Heart left ventricle (tissue), 16 donors: ENCODE results near the gene KCNJ1. TPM values are rescaled to one million over a fixed set of nuclear protein-coding genes. Genes with fewer than 3 reads are reported as not detected.
A peak's percentile ranks its signal among the peaks of the same experiment; 100 is the strongest.

Experiments used
- ATAC-seq, 4 donors: fragments of 200-7000 bp; cut with Tn5 transposase; one replicate each; pipeline ENCODE4 v1.9.1; 2020 to 2022; ENCODE audit warnings: moderate library complexity in 4 of 4, mild to moderate bottlenecking in 3 of 4, moderate number of reproducible peaks in 1 of 4
- DNase-seq, 5 donors: peaks; one replicate each; pipeline ENCODE4 v3.0.0-alpha.2; 2020
- H3K27ac ChIP-seq, 12 donors: fragments of 200-600 bp; sonication (generic) in 4 of 12; one replicate each; pipeline versions ENCODE4 v1.5.0 to v1.8.0; 2016 to 2022; ENCODE audit warnings: mild to moderate bottlenecking in 2 of 12
- H3K27me3 ChIP-seq, 9 donors: fragments of 200-600 bp; sonication (generic) in 2 of 9; one replicate each; pipeline versions ENCODE4 v1.5.1 to v1.8.0; 2016 to 2022; ENCODE audit warnings: mild to moderate bottlenecking in 3 of 9
- H3K36me3 ChIP-seq, 9 donors: fragments of 200-600 bp; sonication (generic) in 2 of 9; one replicate each; pipeline versions ENCODE4 v1.5.0 to v1.8.0; 2018 to 2022; ENCODE audit warnings: mild to moderate bottlenecking in 2 of 9
- H3K4me1 ChIP-seq, 12 donors: fragments of 200-600 bp; sonication (generic) in 4 of 12; one replicate each; pipeline versions ENCODE4 v1.5.0 to v1.8.0; 2016 to 2022; ENCODE audit warnings: mild to moderate bottlenecking in 3 of 12
- H3K4me3 ChIP-seq, 12 donors: fragments of 200-600 bp; sonication (generic) in 4 of 12; one replicate each; pipeline versions ENCODE4 v1.5.0 to v1.8.0; 2017 to 2022; ENCODE audit warnings: mild to moderate bottlenecking in 9 of 12, moderate library complexity in 4 of 12
- H3K9me3 ChIP-seq, 12 donors: fragments of 200-600 bp; sonication (generic) in 4 of 12; one replicate each; pipeline versions ENCODE4 v1.5.0 to v1.8.0; 2016 to 2022; ENCODE audit warnings: mild to moderate bottlenecking in 1 of 12
- CTCF ChIP-seq, 12 donors: fragments of 200-600 bp; sonication (generic) in 4 of 12; IDR thresholded peaks; one replicate each; pipeline versions ENCODE4 v1.5.0 to v1.8.0; 2018 to 2022; ENCODE audit warnings: antibody characterized with exemption in 12 of 12, mild to moderate bottlenecking in 5 of 12
- POLR2A ChIP-seq, 2 donors: fragments of 450-650 bp; IDR thresholded peaks; one replicate each; pipeline ENCODE4 v1.6.1; 2017; ENCODE audit warnings: antibody characterized with exemption in 2 of 2, mild to moderate bottlenecking in 2 of 2, moderate library complexity in 2 of 2
- WGBS, 4 donors: extraction: QIAGEN DNeasy Blood & Tissue Kit in 2 of 4; methylation state at CpG; one replicate each; pipeline versions ENCODE4 v1.1.5 to v1.1.7; 2013 to 2018; 5-methylcytosine and 5-hydroxymethylcytosine counted together
- intact Hi-C, 10 donors: fragments of 100-400 bp; cut with DNase I; formaldehyde crosslinking; loops; one replicate each; pipeline versions ENCODE4 v1.11.1 to v1.14.2; 2022
- polyA plus RNA-seq, 2 donors: library from polyadenylated mRNA; stranded (reverse); fragments of 200-250 nt; gene quantifications; one replicate each; pipeline ENCODE4 v1.2.3, GENCODE V29; 2013
- total RNA-seq, 9 donors: library from RNA; depleted of rRNA in 2 of 9; stranded (reverse); fragments of >200 nt in 2 of 9; fragmentation: NEBNext Ultra II Directional in 3 of 9; extraction: Animal tissue kit (Norgen Biotek cat#: 25700) in 3 of 9; gene quantifications; one replicate each; pipeline versions ENCODE4 v1.1.0 to v1.2.4, GENCODE V29; 2016 to 2023
- donor health status: ischemic (EF 13 %, LVEDD 7.1; RV severe dilation, severe dysfunction).
- donor health status: healthy with polysubstance abuse.
- donor health status: DM: no; HTN: yes; CAD: no.
- donor health status: DM: no; HTN: no; CAD: no.
- donor health status: ischemic (EF 25% LVEDD 6.9; RV normal size, moderate dysfunction).
- donor health status: ischemic (EF 25% LVEDD 5.7; RV mildly dilated, moderate dysfunction).
- donor health status: healthy.
- donor health status: DM: yes; HTN: yes; CAD: no.
- donor health status: ischemic (EF 35%, LVEDD 5.7; RV mildly dilated, moderate dysfunction).
- donor health status: nonischemic (EF 11% LVEDD 7.7; RV severe dilation, severe dysfunction).
- donor health status: DM: yes; HTN: yes; CAD: no.
- donor health status: PGD.
- donor health status: ischemic (EF 29% LVEDD 5.4; RV normal size, mild dysfunction).
- donor health status: nonischemic (EF 23%, LVEDD 6.1; RV moderate dilation, normal function).

KCNJ1 gene
- total and polyA plus RNA-seq, 11 donors = 0.08 to 0.50 (median 0.23) TPM; not detected in 6

GRCh38 chr11:128803011-128803410, 64.1 kb downstream of the KCNJ1 start:
- Histone ChIP-seq H3K27ac (no peak overlapping the region), H3K9me3 (no peaks in the 10 kb centered on the region), H3K36me3 (peaks cover 0 to 98% (median 40%) of the 10 kb centered on the region in 9 donors), H3K4me3 (no peak overlapping the region), H3K27me3 (no peaks in the 10 kb centered on the region), H3K4me1 (peaks cover 0 to 34% (median 14%) of the 10 kb centered on the region in 12 donors)
- 90 to 93% (median 91%) methylated on average over 4 of the region's 4 CpGs for WGBS, 4 donors
- ATAC-seq (no peak), DNase-seq (no peak)
- intact Hi-C loops = no loop called here
- TF ChIP-seq POLR2A (IDR thresholded peaks at IDR 0.05) = no peak
- peak in 1 of 12 donors; percentile 2 for TF ChIP-seq CTCF (IDR thresholded peaks at IDR 0.05)

- DNase-seq (peak in 1 of 5 donors; percentile 48), ATAC-seq (peak; percentile 73 to 79 (median 76))
- WGBS, 4 donors = 51 to 58% (median 53%) methylated on average over 4 of the region's 4 CpGs
- Histone ChIP-seq H3K27ac (no peak overlapping the region), H3K9me3 (no peaks in the 10 kb centered on the region), H3K4me1 (peaks cover 0 to 34% (median 14%) of the 10 kb centered on the region in 12 donors), H3K36me3 (peaks cover 0 to 98% (median 41%) of the 10 kb centered on the region in 9 donors), H3K4me3 (no peak overlapping the region), H3K27me3 (no peaks in the 10 kb centered on the region)
- intact Hi-C loops = no loop called here
- TF ChIP-seq CTCF (IDR thresholded peaks at IDR 0.05) = peak in 11 of 12 donors; percentile 21 to 61 (median 42)
- TF ChIP-seq POLR2A (IDR thresholded peaks at IDR 0.05) = no peak
These were observed 64.6 kb downstream of the KCNJ1 start for GRCh38 chr11:128802358-128802981.

- WGBS, 4 donors = 88 to 96% (median 93%) methylated on average over 8 of the region's 8 CpGs
- Histone ChIP-seq H3K36me3 (peaks cover 0 to 98% (median 32%) of the 10 kb centered on the region in 9 donors), H3K9me3 (no peaks in the 10 kb centered on the region)
These were observed 66.2 kb downstream of the KCNJ1 start for GRCh38 chr11:128800871-128801417.

More at GRCh38 chr11:128800871-128801417, 66.2 kb downstream of the KCNJ1 start:
- H3K27me3 ChIP-seq = no peaks in the 10 kb centered on the region
- intact Hi-C loops = no loop called here
- no peak overlapping the region for H3K4me3 ChIP-seq
- no peak for TF ChIP-seq CTCF (IDR thresholded peaks at IDR 0.05)
- TF ChIP-seq POLR2A (IDR thresholded peaks at IDR 0.05) = no peak
- DNase-seq (no peak), ATAC-seq (no peak)
- H3K27ac ChIP-seq = no peak overlapping the region
- peaks cover 0 to 34% (median 14%) of the 10 kb centered on the region in 12 donors for H3K4me1 ChIP-seq
